NCI-H774 (cell line): ENCODE measurements around the gene KDM8.

ENCODE experiments used
- DNase-seq: peaks from one replicate; lab custom pipeline; 2025; lab: John Stamatoyannopoulos, UW

Gene KDM8

DNA sequence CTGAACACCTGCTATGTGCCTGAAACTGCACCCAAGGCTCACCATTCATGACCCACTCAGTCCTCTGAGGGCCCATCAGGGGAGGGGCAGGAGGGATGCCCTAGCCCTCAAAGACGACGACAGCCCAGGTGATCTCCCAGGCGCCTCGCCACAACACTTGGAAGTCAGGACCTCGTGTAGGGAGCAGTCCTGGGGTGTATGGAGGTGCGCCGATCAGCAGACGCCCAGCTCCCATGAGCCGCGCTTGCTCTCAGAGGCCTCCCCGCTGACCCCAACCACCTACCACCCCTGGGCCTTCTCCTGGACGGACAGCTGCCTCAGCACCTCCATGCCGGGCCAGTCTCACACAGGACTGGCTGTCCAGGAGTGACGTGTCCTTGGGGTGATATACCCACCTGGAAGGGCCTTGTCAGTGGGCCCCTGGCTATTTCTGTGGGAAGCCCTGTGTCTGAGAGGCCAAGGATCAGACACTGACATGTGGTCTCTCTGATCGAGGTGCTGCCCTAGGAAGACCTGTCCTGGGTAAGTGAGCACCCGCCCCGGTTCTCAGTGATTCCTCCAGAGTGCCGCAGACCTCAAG is 26.7 kb downstream of the KDM8 start:
- DNase-seq, result no peak

DNA sequence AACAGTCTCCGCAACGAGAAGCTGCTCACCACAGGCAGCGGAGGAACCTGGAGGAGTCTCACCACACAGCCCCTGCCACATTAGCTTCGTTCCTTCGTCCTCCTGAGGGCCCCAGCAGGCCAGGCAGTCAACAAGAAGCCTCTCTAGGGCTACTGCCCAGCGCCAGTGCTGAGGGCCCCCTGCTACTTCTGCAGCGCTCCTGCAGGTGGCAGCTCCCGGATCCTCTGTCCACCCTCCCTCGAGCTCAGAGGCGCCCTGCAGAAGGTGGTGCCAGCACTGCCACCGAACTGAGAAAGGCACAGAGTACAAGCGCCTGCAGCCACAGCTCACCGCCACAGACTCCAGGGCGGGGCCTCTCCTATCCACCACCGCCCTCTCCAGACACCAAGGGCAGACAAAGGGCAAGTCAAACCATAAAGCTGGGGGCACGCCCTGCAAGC is 27.3 kb downstream of the KDM8 start:
- no peak for DNase-seq

GRCh38 chr16:27231692-27232060 is 28.4 kb downstream of the KDM8 start:
- DNase-seq, result no peak

GRCh38 chr16:27232061-27232900 is 29.0 kb downstream of the KDM8 start:
- DNase-seq, result no peak

DNA sequence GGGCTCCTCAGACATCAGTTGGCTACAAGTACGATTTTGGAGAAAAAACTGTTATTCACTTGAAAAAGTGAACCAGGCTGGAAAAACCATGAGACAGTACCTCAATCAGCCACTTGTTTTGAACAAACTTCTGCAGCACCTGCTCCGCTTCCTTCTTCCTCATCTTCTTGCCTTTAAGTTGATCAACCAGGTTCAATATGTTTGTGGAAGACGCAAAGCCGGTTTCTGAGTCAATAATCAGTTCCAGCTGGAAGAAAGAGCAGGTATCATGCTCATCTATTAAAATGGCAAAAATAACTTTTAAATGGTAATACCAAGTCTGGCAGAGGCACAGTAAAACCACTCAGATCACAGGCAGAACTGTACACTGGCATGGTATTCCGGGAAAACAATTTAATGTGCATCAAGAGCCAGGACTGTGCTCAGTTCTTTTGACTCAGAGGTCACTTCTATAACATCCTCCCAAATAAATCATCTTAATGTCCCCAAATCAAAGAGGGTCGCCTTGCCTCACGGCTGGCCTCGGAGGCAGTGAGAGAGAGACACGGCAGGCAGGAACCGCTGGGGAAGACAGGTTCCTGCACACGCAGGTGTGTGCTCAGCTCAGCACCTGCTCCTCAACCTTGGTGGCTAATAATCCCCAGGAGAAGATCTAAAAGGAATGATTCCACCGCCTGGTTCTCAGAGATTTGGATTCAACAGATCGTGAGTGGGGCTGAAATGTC is 29.7 kb downstream of the KDM8 start:
- DNase-seq, result no peak

DNA sequence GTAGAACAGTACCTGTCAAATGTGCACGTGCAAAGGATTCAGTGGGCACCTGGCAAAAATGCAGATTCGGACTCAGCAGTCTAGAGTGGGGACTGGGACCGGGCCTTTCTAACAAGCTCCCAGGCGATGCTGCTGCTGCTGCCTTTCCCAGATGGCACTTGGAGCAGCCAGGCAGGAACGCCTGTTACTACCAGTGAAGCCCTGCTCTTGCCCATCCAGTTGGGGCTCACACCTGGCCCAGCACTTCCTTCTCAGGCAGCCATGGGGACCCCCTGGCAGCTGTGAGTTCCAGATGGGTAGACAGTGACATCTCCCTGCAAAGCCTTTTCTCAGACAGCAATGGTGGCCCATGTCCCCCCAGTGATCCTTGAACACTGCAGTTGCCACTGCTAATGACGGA is 30.4 kb downstream of the KDM8 start:
- DNase-seq, result no peak

GRCh38 chr16:27234171-27234570 is 30.8 kb downstream of the KDM8 start:
- no peak for DNase-seq

DNA sequence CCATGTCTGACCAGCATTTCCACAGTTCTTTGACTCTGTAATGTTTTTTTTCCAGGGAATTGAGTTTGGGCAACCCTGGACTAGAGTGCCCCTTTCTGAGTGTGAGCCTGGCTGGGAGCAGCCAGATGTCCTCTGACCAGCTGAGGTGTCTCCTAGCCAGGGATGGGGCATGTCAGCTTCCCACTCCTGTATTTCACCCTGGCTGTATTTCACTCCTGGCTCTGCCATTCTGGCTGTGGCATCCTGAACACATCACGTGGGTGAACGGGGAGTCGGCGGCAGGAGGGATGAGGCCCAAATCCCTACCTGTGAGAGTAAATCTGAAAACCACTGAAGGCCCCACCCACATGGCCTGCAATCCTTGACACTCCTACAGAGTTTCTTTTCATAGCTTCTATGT is 31.3 kb downstream of the KDM8 start:
- DNase-seq, result no peak

GRCh38 chr16:27235055-27235937 is 32.0 kb downstream of the KDM8 start:
- DNase-seq, result peak; percentile 27

GRCh38 chr16:27235938-27236245 is 32.6 kb downstream of the KDM8 start:
- DNase-seq, result no peak

- no peak for DNase-seq
These were observed 33.4 kb downstream of the KDM8 start for GRCh38 chr16:27236635-27237218.

DNA sequence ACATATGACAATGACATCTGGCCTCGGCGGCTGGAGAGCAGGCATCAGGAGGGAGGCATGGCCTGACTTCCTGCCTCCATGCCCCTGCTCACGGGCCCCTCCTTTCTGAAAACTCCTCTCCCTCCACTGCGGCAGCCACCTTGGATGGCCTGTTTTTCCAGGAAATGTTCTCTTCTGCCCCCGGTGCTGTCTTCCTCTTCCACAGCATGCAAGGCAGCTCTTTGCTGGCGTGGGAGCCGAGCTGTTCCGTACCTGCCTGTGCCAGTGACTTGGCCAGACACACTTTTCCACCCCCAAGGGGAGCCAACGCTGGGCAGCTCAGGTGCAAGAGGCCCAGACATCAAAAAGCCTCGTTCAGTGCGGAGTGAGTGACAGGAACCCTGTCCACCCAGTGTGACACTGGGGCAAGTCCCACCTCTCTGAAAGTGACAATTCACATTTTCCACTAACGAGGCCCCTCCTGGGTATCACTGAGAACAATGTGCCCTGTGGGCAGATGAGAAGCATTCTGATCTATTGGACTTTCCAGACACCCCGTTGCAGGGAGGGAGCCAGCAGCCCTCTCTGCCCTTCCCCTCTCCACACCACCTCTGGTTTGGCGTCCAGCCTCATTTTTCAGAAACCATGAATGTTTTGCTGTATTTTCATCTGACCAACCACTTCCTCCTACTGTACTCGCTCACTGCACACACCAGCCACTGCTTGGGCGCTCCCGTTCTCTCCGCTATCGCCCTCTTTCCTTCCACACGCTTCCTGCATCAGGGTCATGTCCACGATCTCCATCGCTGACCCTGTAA is 34.1 kb downstream of the KDM8 start:
- no peak for DNase-seq

GRCh38 chr16:27238016-27238587 is 34.8 kb downstream of the KDM8 start:
- no peak for DNase-seq

DNA sequence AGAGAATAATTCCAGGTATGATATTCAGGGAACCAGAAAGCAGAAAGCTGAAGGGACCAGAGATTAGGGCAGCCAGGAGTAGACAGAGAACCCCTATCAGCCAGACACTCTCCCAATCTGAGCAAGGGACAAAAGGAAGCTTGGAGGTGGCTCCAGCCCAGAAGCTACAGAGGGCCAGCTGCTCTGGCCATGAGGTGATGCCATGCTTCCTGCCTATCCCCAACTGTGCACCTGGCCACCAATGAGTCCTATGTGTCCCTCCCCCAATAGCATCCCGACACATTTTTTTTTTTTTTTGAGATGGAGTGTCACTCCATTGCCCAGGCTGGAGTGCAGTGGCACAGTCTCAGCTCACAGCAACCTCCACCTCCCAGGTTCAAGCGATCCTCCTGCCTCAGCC is 35.3 kb downstream of the KDM8 start:
- no peak for DNase-seq

DNA sequence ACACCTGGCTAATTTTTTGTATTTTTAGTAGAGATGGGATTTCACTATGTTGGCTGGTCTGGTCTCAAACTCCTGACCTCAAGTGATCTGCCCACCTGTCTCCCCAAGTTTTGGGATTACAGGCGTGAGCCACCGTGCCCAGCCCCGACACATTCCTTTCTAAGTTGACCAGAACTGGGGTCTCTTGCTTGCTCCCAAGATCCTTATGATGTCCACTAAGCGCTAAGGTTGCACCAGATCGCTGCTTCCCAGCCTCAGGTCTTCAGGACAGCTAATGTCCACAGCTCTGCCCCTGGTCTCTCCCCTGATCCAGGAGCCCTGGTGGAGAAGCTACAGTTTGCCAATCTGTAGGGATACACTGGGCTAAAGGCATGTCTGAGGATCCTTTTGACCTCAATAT is 35.7 kb downstream of the KDM8 start:
- no peak for DNase-seq

DNA sequence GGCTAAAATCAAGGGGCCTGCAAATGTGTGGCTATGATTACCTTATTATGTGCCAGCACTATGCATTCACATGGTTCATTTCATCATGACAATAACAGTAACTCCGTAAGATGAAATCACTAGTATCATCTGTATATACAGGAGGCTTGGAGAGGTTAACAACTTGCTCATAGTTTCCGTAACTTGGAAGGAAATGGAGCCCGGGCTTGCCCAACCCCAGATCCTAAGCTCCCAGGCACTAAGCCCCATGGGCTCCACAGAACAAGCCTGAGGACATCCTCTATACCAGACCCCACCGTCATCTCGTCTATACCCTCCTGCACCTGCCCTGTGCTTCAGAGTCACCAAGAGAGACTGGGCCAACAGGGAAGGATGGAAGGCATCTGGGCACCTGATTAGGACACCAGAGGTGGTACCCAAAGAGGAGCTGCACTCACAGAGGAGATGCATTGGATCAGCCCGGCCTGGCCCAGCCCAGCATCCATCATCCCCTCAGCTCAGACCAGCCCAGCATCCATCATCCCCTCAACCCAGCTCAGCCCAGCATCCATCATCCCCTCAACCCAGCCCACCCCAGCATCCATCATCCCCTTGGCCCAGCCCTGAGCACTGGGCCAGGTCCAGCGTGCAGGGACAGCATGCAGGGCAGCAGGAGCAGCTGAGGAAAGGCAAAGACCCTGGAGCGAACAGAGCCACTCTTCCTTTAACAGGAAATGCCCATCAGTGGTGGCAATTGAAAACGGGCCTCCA is 36.8 kb downstream of the KDM8 start:
- no peak for DNase-seq

- DNase-seq, result no peak
These were observed 37.7 kb downstream of the KDM8 start for GRCh38 chr16:27240948-27241531.

DNA sequence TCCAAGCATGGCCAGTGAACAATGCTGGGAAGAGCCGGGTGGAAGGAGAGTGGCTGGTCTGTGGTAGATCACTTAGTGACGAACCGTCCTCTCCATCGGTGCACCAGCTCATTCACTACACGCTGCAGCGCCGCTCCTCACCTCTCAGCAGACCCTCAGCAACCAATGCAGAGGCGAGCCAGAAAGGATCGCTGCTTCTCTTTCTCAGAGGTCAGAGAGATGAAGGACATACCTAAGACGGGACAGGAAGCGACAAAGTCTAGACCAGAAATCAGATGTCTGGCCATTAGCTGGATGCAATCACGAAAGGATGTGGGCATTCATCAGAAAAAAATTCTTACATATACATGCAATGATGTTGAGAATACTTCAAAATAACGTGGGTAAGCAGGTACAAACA is 38.3 kb downstream of the KDM8 start:
- no peak for DNase-seq

DNA sequence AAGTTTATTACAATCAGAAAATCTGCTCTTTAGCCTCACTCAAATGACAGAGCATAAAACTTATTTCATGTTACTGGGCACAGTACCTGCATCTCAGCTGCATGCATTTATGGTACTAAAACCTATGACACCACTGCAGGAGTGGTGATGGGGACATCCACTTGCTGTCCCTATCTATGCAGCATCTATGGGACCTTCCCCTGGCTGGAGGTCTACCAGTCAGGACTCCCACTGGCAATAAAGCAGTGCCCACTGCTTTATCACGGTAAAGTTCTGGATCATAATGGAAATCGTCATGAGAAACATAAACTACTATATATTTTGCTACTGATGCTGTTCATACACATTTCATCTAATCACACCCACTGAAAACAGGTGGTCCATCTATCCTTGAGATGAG is 39.1 kb downstream of the KDM8 start:
- no peak for DNase-seq
